NB4 (cell line): ENCODE data around the gene ADH6.

Experiments used
- MYC ChIP-seq: IDR thresholded peaks from 2 replicates; pipeline ENCODE4 v1.6.1; 2011; ENCODE audit warnings: low read depth, low read length
- POLR2A ChIP-seq: IDR thresholded peaks from 2 replicates; pipeline ENCODE4 v1.6.1; 2011; ENCODE audit warnings: mild to moderate bottlenecking; ENCODE audit not compliant: insufficient read length; ENCODE audit errors: extremely low read depth
- TF ChIP-seq, protein P1 (sequence below): IDR thresholded peaks from one replicate; pipeline ENCODE4 v1.5.1; 2012; ENCODE audit warnings: low read depth, low read length

DNA sequence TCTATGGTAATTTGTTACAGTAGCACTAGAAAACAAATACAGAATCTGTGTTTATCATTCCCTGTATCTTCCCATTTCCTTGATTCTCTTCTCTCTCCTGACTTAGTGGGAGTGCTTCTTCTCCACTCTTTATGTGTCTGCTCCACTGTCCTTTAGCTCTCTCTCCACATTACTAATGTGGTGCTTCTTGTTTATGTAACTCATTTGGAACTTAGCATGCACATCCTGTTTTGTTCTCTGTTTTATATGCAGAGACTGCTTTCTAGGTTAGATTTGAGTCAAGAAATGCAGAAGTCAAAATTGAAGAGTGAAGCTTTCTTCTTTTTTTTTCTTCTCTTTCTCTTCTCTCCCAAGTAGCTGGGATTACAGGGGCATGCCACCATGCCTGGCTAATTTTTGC is 45.9 kb upstream of the ADH6 start:
- TF ChIP-seq, protein P1, sequence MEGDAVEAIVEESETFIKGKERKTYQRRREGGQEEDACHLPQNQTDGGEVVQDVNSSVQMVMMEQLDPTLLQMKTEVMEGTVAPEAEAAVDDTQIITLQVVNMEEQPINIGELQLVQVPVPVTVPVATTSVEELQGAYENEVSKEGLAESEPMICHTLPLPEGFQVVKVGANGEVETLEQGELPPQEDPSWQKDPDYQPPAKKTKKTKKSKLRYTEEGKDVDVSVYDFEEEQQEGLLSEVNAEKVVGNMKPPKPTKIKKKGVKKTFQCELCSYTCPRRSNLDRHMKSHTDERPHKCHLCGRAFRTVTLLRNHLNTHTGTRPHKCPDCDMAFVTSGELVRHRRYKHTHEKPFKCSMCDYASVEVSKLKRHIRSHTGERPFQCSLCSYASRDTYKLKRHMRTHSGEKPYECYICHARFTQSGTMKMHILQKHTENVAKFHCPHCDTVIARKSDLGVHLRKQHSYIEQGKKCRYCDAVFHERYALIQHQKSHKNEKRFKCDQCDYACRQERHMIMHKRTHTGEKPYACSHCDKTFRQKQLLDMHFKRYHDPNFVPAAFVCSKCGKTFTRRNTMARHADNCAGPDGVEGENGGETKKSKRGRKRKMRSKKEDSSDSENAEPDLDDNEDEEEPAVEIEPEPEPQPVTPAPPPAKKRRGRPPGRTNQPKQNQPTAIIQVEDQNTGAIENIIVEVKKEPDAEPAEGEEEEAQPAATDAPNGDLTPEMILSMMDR, result no peak
- TF ChIP-seq POLR2A (no peak), MYC (no peak)
